K562 (cell line): ENCODE measurements around the gene TMIGD3.

Source experiments
- BCL6 ChIP-seq: fragments of 250-450 bp; sonication (Bioruptor Pico); IDR thresholded peaks from 2 replicates; pipeline ENCODE4 v1.4.0; 2020
- FOSL1 ChIP-seq: fragments of 200-800 bp; sonication (Bioruptor generic); conservative IDR thresholded peaks from 2 replicates; pipeline ENCODE4 v1.6.1; 2016; ENCODE audit warnings: missing genetic modification characterization, missing compliant biosample characterization
- NFYB ChIP-seq: IDR thresholded peaks from 2 replicates; pipeline ENCODE4 v1.6.1; 2011; ENCODE audit warnings: mild to moderate bottlenecking, moderate library complexity; ENCODE audit not compliant: insufficient read length; ENCODE audit errors: extremely low read depth
- POLR2A ChIP-seq: fragments of 450-650 bp; conservative IDR thresholded peaks from 2 replicates; pipeline ENCODE4 v1.6.1; 2016
- SETDB1 ChIP-seq: IDR thresholded peaks from one replicate; pipeline ENCODE4 v1.6.1; 2012; ENCODE audit warnings: low read length, control low read depth, inconsistent platforms
- TEAD4 ChIP-seq, 2 experiments: sonication (generic) in 1 of 2; formaldehyde crosslinking in 1 of 2; IDR thresholded peaks; 2 replicates each; pipeline versions ENCODE4 v1.6.1 to v1.8.0; 2012 to 2022; ENCODE audit warnings: borderline replicate concordance in 1 of 2, inconsistent platforms in 1 of 2, low read length in 1 of 2, mild to moderate bottlenecking in 1 of 2, missing genetic modification reagents in 1 of 2
- ZBTB8A ChIP-seq: fragments of 450-650 bp; IDR thresholded peaks from 2 replicates; pipeline ENCODE4 v1.6.1; 2018; ENCODE audit warnings: mild to moderate bottlenecking, moderate library complexity; ENCODE audit not compliant: partially characterized antibody
- TF ChIP-seq, protein P1 (sequence below), 3 experiments: IDR thresholded peaks in 2 of 3; conservative IDR thresholded peaks in 1 of 3; 2 replicates each; pipeline ENCODE4 v1.5.1; 2011 to 2012; ENCODE audit warnings: low read length in 3 of 3, mild to moderate bottlenecking in 3 of 3, control low read depth in 2 of 3, improper control_type of control experiment in 1 of 3, inconsistent platforms in 1 of 3, low read depth in 1 of 3, mixed read lengths in 1 of 3, moderate library complexity in 1 of 3; ENCODE audit not compliant: insufficient read depth in 2 of 3
- TF ChIP-seq, protein P2 (sequence below): sonication (generic); formaldehyde crosslinking; IDR thresholded peaks from 2 replicates; pipeline ENCODE4 v1.8.0; 2022; ENCODE audit warnings: missing genetic modification reagents, mild to moderate bottlenecking, borderline replicate concordance
- TF ChIP-seq, protein P3 (sequence below), 2 experiments: fragments of 450-650 bp; formaldehyde crosslinking in 1 of 2; IDR thresholded peaks; 2 replicates each; pipeline versions ENCODE4 v1.4.0 to v1.6.1; 2014 to 2020; ENCODE audit warnings: mild to moderate bottlenecking in 2 of 2, borderline replicate concordance in 1 of 2, low read depth in 1 of 2
- TF ChIP-seq, protein P4 (sequence below), 2 experiments: fragments of 450-650 bp in 1 of 2; sonication (generic) in 1 of 2; formaldehyde crosslinking in 1 of 2; IDR thresholded peaks in 1 of 2; conservative IDR thresholded peaks in 1 of 2; 2 replicates each; pipeline versions ENCODE4 v1.6.1 to v1.8.1; 2016 to 2023; ENCODE audit warnings: mild to moderate bottlenecking in 2 of 2, moderate library complexity in 2 of 2, inconsistent platforms in 1 of 2, missing genetic modification reagents in 1 of 2

DNA sequence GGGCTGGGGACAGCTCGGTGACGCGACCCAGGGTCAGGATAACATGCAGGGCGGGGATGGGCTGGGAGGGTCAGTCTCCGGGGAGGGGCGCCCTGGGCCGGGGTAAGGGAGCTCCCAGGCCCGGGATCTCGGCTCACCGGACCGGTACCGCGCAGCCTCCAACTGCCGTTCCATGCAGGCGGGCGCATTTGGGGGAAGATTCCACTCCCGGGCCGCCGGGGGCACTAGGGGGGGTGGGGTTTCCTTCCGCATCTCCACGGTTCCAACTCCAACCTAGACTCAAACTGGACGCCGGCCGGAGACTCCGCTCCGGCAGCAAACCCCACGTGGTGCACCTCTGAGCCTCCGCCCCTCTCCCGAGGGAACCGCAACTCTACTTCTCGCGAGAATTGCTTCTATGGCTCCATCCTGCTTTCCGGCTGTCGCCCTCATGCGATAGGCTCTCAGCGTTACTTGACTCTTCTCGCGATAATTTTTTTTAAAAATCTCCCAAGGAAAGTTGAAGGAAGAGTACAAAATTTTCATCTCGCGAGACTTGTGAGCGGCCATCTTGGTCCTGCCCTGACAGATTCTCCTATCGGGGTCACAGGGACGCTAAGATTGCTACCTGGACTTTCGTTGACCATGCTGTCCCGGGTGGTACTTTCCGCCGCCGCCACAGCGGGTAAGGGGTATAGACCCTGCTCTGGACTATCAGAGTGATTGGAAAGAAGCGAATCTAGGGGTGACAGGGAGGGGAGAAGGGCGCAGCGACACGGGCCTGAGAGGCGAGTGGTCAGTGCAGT lies 54.3 kb downstream of the TMIGD3 start, which contains the start of the genes ATP5PB and WDR77:
- TF ChIP-seq TEAD4 (IDR thresholded peaks at IDR 0.05; ENCODE audit: low read length) (no peak), TEAD4 (CRISPR knock-in tag; IDR thresholded peaks at IDR 0.05; ENCODE audit: borderline replicate concordance) (no peak), BCL6 (CRISPR knock-in tag) (no peak), POLR2A (peak; percentile 96), NFYB (peak; percentile 14), ZBTB8A (no peak), FOSL1 (no peak), SETDB1 (no peak)
- TF ChIP-seq, protein P1, sequence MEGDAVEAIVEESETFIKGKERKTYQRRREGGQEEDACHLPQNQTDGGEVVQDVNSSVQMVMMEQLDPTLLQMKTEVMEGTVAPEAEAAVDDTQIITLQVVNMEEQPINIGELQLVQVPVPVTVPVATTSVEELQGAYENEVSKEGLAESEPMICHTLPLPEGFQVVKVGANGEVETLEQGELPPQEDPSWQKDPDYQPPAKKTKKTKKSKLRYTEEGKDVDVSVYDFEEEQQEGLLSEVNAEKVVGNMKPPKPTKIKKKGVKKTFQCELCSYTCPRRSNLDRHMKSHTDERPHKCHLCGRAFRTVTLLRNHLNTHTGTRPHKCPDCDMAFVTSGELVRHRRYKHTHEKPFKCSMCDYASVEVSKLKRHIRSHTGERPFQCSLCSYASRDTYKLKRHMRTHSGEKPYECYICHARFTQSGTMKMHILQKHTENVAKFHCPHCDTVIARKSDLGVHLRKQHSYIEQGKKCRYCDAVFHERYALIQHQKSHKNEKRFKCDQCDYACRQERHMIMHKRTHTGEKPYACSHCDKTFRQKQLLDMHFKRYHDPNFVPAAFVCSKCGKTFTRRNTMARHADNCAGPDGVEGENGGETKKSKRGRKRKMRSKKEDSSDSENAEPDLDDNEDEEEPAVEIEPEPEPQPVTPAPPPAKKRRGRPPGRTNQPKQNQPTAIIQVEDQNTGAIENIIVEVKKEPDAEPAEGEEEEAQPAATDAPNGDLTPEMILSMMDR (IDR thresholded peaks at IDR 0.05 in 2 of 3, conservative IDR thresholded peaks at IDR 0.05 in 1 of 3; ENCODE audit: insufficient read depth in 2 of 3, low read depth in 1 of 3, low read length in 3 of 3): peak in 1 of 3 experiments; percentile 29; a peak in 2 of 6 replicates
- TF ChIP-seq, protein P2, sequence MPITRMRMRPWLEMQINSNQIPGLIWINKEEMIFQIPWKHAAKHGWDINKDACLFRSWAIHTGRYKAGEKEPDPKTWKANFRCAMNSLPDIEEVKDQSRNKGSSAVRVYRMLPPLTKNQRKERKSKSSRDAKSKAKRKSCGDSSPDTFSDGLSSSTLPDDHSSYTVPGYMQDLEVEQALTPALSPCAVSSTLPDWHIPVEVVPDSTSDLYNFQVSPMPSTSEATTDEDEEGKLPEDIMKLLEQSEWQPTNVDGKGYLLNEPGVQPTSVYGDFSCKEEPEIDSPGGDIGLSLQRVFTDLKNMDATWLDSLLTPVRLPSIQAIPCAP (CRISPR knock-in tag): no peak
- TF ChIP-seq, protein P3, sequence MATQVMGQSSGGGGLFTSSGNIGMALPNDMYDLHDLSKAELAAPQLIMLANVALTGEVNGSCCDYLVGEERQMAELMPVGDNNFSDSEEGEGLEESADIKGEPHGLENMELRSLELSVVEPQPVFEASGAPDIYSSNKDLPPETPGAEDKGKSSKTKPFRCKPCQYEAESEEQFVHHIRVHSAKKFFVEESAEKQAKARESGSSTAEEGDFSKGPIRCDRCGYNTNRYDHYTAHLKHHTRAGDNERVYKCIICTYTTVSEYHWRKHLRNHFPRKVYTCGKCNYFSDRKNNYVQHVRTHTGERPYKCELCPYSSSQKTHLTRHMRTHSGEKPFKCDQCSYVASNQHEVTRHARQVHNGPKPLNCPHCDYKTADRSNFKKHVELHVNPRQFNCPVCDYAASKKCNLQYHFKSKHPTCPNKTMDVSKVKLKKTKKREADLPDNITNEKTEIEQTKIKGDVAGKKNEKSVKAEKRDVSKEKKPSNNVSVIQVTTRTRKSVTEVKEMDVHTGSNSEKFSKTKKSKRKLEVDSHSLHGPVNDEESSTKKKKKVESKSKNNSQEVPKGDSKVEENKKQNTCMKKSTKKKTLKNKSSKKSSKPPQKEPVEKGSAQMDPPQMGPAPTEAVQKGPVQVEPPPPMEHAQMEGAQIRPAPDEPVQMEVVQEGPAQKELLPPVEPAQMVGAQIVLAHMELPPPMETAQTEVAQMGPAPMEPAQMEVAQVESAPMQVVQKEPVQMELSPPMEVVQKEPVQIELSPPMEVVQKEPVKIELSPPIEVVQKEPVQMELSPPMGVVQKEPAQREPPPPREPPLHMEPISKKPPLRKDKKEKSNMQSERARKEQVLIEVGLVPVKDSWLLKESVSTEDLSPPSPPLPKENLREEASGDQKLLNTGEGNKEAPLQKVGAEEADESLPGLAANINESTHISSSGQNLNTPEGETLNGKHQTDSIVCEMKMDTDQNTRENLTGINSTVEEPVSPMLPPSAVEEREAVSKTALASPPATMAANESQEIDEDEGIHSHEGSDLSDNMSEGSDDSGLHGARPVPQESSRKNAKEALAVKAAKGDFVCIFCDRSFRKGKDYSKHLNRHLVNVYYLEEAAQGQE (IDR thresholded peaks at IDR 0.05; ENCODE audit: borderline replicate concordance): peak; percentile 24; the same call in 1 of the 2 replicates
- TF ChIP-seq, protein P3 (CRISPR knock-in tag; IDR thresholded peaks at IDR 0.05; ENCODE audit: low read depth): no peak; the same call in 1 of the 2 replicates
- TF ChIP-seq, protein P4, sequence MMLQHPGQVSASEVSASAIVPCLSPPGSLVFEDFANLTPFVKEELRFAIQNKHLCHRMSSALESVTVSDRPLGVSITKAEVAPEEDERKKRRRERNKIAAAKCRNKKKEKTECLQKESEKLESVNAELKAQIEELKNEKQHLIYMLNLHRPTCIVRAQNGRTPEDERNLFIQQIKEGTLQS (IDR thresholded peaks at IDR 0.05): no peak
- TF ChIP-seq, protein P4 (CRISPR knock-in tag; conservative IDR thresholded peaks at IDR 0.05): no peak
